Measurements from ENCODE around the gene ENPP1.

GRCh38 chr6:131832363-131832762 is 24.5 kb downstream of the ENPP1 start:
- no peak for TF ChIP-seq EZH2 (IDR thresholded peaks at IDR 0.05; ENCODE audit: borderline replicate concordance, low read length)
- TF ChIP-seq CTCF (IDR thresholded peaks at IDR 0.05; ENCODE audit: low read length): no peak

All from OCI-LY1 (cell line).